Upper lobe of left lung (tissue), 4 donors: Measurements from ENCODE around the gene GRIA1.

Source experiments
- CTCF ChIP-seq, 6 experiments: fragments of 450-650 bp in 4 of 6; fragments of 200-600 bp in 2 of 6; sonication (generic) in 2 of 6; IDR thresholded peaks; one replicate each; pipeline ENCODE4 v1.5.1; 2016 to 2019; ENCODE audit warnings: antibody characterized with exemption in 6 of 6
- POLR2A ChIP-seq, 4 donors: fragments of 450-650 bp; IDR thresholded peaks; one replicate each; pipeline ENCODE4 v1.5.1; 2016 to 2017; ENCODE audit warnings: antibody characterized with exemption in 4 of 4, mild to moderate bottlenecking in 2 of 4

DNA sequence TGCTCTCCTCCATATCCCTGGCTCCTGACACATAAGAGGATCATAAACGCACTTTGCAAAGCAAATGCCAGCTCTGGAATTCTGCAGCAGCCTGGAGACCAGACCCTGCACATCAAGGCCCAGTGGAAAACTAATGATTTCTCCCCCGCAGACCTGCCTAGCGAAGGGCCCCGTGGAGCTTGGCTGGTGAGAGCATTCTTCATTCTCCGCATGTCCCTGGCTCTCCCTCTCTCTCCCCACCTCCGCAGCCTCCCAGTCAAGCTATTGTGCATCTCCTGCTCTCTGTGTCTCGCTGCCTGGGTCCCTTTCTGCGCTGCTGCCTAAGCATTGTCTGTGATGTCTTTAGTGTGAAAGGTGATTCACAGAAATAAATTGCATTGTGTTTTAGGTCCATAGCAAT is 46.7 kb downstream of the GRIA1 start:
- TF ChIP-seq CTCF (IDR thresholded peaks at IDR 0.05): no peak
- no peak for TF ChIP-seq POLR2A (IDR thresholded peaks at IDR 0.05)
